Thoracic aorta (tissue), 2 donors: ENCODE results near the gene DPAGT1. TPM values are rescaled to one million over a fixed set of nuclear protein-coding genes. Genes with fewer than 3 reads are reported as not detected.

Source experiments
- ATAC-seq: fragments of 150-250 bp; one replicate; pipeline ENCODE4 v1.8.0; 2017; ENCODE audit warnings: low read depth; ENCODE audit not compliant: insufficient number of reproducible peaks, low FRiP score
- DNase-seq: peaks from one replicate; pipeline ENCODE4 v3.0.0-alpha.2; 2020; ENCODE audit warnings: low spot score
- H3K27ac ChIP-seq, 2 donors: fragments of 200-600 bp; sonication (generic); 1 replicate in 1 of 2; 2 replicates in 1 of 2; pipeline ENCODE4 v1.5.1; 2016; ENCODE audit warnings: mild to moderate bottlenecking in 2 of 2, moderate library complexity in 2 of 2
- H3K27me3 ChIP-seq: fragments of 200-600 bp; sonication (generic); replicated peaks from 2 replicates; pipeline ENCODE4 v1.6.0; 2016; ENCODE audit warnings: mild to moderate bottlenecking; ENCODE audit not compliant: insufficient read depth
- H3K36me3 ChIP-seq: fragments of 200-600 bp; sonication (generic); one replicate; pipeline ENCODE4 v1.5.1; 2016
- H3K4me1 ChIP-seq, 2 donors: fragments of 200-600 bp; sonication (generic); 1 replicate in 1 of 2; 2 replicates in 1 of 2; pipeline versions ENCODE4 v1.5.1 to v1.6.0; 2016; ENCODE audit warnings: low read depth in 2 of 2, mild to moderate bottlenecking in 1 of 2; ENCODE audit not compliant: control insufficient read depth in 1 of 2
- H3K4me3 ChIP-seq: fragments of 200-600 bp; sonication (generic); 2 replicates; pipeline ENCODE4 v1.5.1; 2016; ENCODE audit warnings: mild to moderate bottlenecking
- H3K9me3 ChIP-seq: fragments of 200-600 bp; sonication (generic); 2 replicates; pipeline ENCODE4 v1.5.1; 2016
- total RNA-seq, 2 donors: library from RNA; depleted of rRNA; stranded (reverse); fragments of >200 nt; gene quantifications; one replicate each; pipeline versions ENCODE4 v1.1.0 to v1.2.3, GENCODE V29; 2016
- TF ChIP-seq, protein P1 (sequence below): fragments of 200-600 bp; sonication (generic); IDR thresholded peaks from one replicate; pipeline ENCODE4 v1.5.1; 2019; ENCODE audit warnings: antibody characterized with exemption

Gene DPAGT1
- total RNA-seq, 2 donors from 2014 or later, result 21.4 to 44.3 TPM

DNA sequence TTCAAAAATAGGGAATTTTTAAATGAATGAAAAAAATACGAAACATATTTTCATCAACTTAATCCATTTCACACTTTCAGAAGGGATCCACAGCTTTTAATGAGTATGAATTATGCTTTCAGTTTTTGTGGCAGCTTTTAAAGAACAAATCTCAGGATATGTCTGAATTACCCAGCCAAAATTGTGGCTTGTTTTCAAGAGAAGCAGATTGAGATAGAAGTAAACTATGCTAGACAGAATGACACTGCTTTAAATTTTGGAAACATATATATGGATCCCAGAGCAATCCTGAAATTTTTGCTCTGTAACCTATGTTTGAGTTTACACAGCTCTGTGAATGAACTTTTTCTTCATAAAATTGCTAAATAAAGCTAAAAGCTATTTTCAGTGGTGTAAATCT lies 17.3 kb upstream of the DPAGT1 start:
- H3K36me3 ChIP-seq, result peaks cover 9% of the 10 kb centered on the region
- no peaks in the 10 kb centered on the region for H3K27me3 ChIP-seq
- no peak overlapping the region for H3K27ac ChIP-seq
- H3K4me1 ChIP-seq, result peaks cover 8 to 16% of the 10 kb centered on the region in 2 donors
- H3K9me3 ChIP-seq, result no peaks in the 10 kb centered on the region
- DNase-seq, result no peak
- TF ChIP-seq, protein P1, sequence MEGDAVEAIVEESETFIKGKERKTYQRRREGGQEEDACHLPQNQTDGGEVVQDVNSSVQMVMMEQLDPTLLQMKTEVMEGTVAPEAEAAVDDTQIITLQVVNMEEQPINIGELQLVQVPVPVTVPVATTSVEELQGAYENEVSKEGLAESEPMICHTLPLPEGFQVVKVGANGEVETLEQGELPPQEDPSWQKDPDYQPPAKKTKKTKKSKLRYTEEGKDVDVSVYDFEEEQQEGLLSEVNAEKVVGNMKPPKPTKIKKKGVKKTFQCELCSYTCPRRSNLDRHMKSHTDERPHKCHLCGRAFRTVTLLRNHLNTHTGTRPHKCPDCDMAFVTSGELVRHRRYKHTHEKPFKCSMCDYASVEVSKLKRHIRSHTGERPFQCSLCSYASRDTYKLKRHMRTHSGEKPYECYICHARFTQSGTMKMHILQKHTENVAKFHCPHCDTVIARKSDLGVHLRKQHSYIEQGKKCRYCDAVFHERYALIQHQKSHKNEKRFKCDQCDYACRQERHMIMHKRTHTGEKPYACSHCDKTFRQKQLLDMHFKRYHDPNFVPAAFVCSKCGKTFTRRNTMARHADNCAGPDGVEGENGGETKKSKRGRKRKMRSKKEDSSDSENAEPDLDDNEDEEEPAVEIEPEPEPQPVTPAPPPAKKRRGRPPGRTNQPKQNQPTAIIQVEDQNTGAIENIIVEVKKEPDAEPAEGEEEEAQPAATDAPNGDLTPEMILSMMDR, result no peak
- no peak for ATAC-seq
- H3K4me3 ChIP-seq, result no peak overlapping the region

DNA sequence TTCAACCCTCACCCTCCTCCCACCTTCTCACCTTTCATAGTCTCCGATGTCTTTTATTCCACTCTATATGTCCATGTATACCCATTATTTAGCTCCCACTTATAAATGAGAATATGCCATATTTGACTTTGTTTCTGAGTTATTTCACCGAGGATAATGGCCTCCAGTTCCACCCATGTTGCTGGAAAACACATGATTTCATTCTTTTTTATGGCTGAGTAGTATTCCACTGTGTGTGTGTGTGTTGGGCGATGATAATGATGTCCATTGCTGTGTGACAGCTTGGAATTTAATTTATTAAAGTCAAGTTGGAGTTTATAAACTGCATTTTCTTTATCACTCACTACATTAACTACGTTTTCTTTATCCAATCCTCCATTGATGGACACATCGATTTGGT lies 16.6 kb upstream of the DPAGT1 start:
- H3K4me1 ChIP-seq, result peaks cover 8 to 16% of the 10 kb centered on the region in 2 donors
- no peak overlapping the region for H3K4me3 ChIP-seq
- H3K27ac ChIP-seq, result no peak overlapping the region
- ATAC-seq, result no peak
- no peak for DNase-seq
- H3K27me3 ChIP-seq, result no peaks in the 10 kb centered on the region
- peaks cover 14% of the 10 kb centered on the region for H3K36me3 ChIP-seq
- TF ChIP-seq, protein P1, result no peak
- no peaks in the 10 kb centered on the region for H3K9me3 ChIP-seq

DNA sequence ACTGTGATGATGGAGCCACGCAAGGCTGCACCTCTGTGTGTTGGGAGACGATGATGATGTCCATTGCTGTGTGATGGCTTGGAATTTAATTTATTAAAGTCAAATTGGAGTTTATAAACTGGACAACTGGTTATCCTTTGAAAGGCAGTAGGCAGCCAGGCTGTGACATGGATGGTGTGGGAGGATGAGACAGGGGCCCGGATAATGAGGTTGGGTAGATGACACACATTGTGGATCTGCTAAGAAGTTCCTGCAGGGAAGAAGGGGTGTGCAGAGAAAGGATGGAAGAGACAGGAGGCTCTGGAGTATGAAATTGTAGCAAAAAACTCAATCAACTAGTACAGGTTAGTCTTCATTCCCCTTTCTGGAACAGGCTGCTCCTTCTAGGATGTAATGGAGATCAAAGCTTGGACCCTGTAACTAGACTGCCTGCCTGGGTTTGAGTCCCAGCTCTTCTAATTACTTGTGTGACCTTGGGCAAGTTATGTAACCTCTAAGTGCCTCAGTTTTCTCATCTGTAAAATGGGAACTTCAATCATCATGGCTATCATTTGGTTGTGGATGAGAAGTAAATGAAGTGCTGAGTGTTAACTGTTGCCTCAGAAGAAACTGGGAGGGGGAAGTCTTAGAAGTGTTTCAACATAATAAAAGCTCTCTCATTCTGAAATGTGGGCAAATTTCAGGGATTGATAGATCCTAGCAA lies 15.5 kb upstream of the DPAGT1 start:
- ATAC-seq (no peak), DNase-seq (no peak)
- Histone ChIP-seq H3K4me3 (no peak overlapping the region), H3K27ac (no peak overlapping the region), H3K4me1 (peaks cover 2 to 9% of the 10 kb centered on the region in 2 donors), H3K9me3 (no peaks in the 10 kb centered on the region), H3K36me3 (peaks cover 20% of the 10 kb centered on the region), H3K27me3 (no peaks in the 10 kb centered on the region)
- TF ChIP-seq, protein P1, result no peak

DNA sequence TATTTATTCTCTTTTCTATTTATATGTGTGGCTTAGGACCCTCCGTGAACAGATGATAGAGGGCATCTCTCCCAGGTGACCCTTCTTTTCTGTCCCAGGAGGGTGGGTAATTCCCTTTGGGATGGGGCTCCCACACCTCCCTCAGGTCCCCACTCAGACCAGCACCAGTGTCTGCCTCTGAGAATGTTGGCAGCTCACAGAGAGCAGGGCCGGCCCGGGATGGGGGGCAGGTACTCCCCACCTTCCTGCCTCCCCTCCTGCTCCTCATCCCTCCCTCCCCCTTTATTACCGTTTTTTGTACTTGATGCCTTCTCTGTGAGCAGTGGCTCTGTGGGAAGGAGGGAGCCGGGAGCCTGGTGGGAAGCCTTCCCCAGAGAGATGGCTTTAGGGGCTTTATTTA lies 14.9 kb upstream of the DPAGT1 start:
- H3K36me3 ChIP-seq, result peaks cover 23% of the 10 kb centered on the region
- TF ChIP-seq, protein P1, result no peak
- H3K4me1 ChIP-seq, result peaks cover 0 to 6% of the 10 kb centered on the region in 2 donors
- DNase-seq, result no peak
- H3K27me3 ChIP-seq, result no peaks in the 10 kb centered on the region
- H3K27ac ChIP-seq, result peak overlapping the region in 1 of 2 donors; percentile 65
- no peak overlapping the region for H3K4me3 ChIP-seq
- no peaks in the 10 kb centered on the region for H3K9me3 ChIP-seq
- ATAC-seq, result no peak

DNA sequence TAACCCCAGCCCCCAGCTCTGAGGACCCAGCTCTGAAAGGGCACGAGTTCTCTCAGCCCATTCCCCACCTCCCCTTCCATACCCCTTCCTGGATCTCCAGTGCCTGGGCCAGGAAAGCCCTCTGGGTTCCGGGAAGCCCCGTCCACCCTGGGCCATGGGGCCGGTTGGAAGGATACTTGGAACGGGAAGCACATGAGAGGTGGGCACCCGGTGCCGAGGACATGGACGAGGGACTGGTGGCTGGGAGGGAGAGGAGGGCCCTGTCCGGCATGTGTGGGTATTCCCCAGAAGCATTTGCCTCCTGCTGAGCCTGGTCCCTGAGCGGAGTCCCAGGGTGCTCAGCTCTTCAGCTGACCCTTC lies 14.6 kb upstream of the DPAGT1 start:
- ATAC-seq, result no peak
- DNase-seq, result no peak
- Histone ChIP-seq H3K4me1 (peaks cover 0 to 6% of the 10 kb centered on the region in 2 donors), H3K27me3 (no peaks in the 10 kb centered on the region), H3K36me3 (peaks cover 27% of the 10 kb centered on the region), H3K4me3 (peak overlapping the region; percentile 44), H3K27ac (peak overlapping the region in 1 of 2 donors; percentile 65), H3K9me3 (no peaks in the 10 kb centered on the region)
- TF ChIP-seq, protein P1, result no peak
